ENCODE results near the gene IRX6. TPM values are rescaled to one million over a fixed set of nuclear protein-coding genes. Genes with fewer than 3 reads are reported as not detected.

IRX6 gene
- total RNA-seq, 1 donor from 2014 or later, result not detected

- Histone ChIP-seq H3K27me3 (peaks cover 90% of the 10 kb centered on the region), H3K9ac (no peak overlapping the region), H4K20me1 (ENCODE audit: low read depth) (no peaks in the 10 kb centered on the region), H3K27ac (no peak overlapping the region), H3K4me1 (peaks cover 7% of the 10 kb centered on the region), H3K4me2 (no peak overlapping the region), H3K4me3 (no peak overlapping the region), H3K9me3 (ENCODE audit: low read depth) (no peaks in the 10 kb centered on the region), H3F3A (ENCODE audit: low read depth) (peaks cover 10% of the 10 kb centered on the region), H2AFZ (replicated peaks) (no peak overlapping the region), H3K79me2 (ENCODE audit: low read depth) (no peaks in the 10 kb centered on the region), H3K36me3 (no peaks in the 10 kb centered on the region)
- TF ChIP-seq EZH2 (IDR thresholded peaks at IDR 0.05) (no peak), EZH2phosphoT487 (IDR thresholded peaks at IDR 0.05) (no peak), CTCF (IDR thresholded peaks at IDR 0.05) (no peak)
- H3K27me3 Mint-ChIP-seq (ENCODE audit: insufficient read depth, low read depth), result peaks cover 49% of the 10 kb centered on the region
- H3K4me1 Mint-ChIP-seq, result peaks cover 21% of the 10 kb centered on the region
- no peak for DNase-seq (ENCODE audit: low spot score)
- no peak overlapping the region for H3K4me3 Mint-ChIP-seq
- H3K36me3 Mint-ChIP-seq, result no peaks in the 10 kb centered on the region
- H3K27ac Mint-ChIP-seq, result no peak overlapping the region
- peaks cover 7% of the 10 kb centered on the region for H3K9me3 Mint-ChIP-seq
These were observed 9.7 kb downstream of the IRX6 start for GRCh38 chr16:55333684-55334083.

- DNase-seq (ENCODE audit: low spot score), result no peak
- no peaks in the 10 kb centered on the region for H3K36me3 ChIP-seq
- H3K27ac ChIP-seq, result no peak overlapping the region
- no peaks in the 10 kb centered on the region for H3K9me3 ChIP-seq (ENCODE audit: low read depth)
- TF ChIP-seq EZH2 (IDR thresholded peaks at IDR 0.05) (no peak), CTCF (IDR thresholded peaks at IDR 0.05) (no peak), EZH2phosphoT487 (IDR thresholded peaks at IDR 0.05) (no peak)
- Mint-ChIP-seq H3K27ac (no peak overlapping the region), H3K27me3 (ENCODE audit: insufficient read depth, low read depth) (peaks cover 10% of the 10 kb centered on the region), H3K4me1 (no peaks in the 10 kb centered on the region), H3K9me3 (no peaks in the 10 kb centered on the region), H3K4me3 (no peak overlapping the region), H3K36me3 (no peaks in the 10 kb centered on the region)
- no peak overlapping the region for H3K4me3 ChIP-seq
- H3K4me1 ChIP-seq, result no peaks in the 10 kb centered on the region
- H3K27me3 ChIP-seq, result peaks cover 78% of the 10 kb centered on the region
- no peak overlapping the region for H3K9ac ChIP-seq
- no peaks in the 10 kb centered on the region for H4K20me1 ChIP-seq (ENCODE audit: low read depth)
- H3K4me2 ChIP-seq, result no peak overlapping the region
- no peaks in the 10 kb centered on the region for H3F3A ChIP-seq (ENCODE audit: low read depth)
- H2AFZ ChIP-seq (replicated peaks), result no peak overlapping the region
- no peaks in the 10 kb centered on the region for H3K79me2 ChIP-seq (ENCODE audit: low read depth)
These were observed 14.6 kb downstream of the IRX6 start for GRCh38 chr16:55338646-55339045.

- Histone ChIP-seq H3K79me2 (ENCODE audit: low read depth) (no peaks in the 10 kb centered on the region), H3K4me2 (no peak overlapping the region), H3K4me3 (no peak overlapping the region), H3K9ac (no peak overlapping the region), H3K27me3 (peaks cover 64% of the 10 kb centered on the region), H3F3A (ENCODE audit: low read depth) (no peaks in the 10 kb centered on the region), H3K27ac (no peak overlapping the region), H3K4me1 (no peaks in the 10 kb centered on the region), H3K36me3 (no peaks in the 10 kb centered on the region), H4K20me1 (ENCODE audit: low read depth) (no peaks in the 10 kb centered on the region), H3K9me3 (ENCODE audit: low read depth) (no peaks in the 10 kb centered on the region), H2AFZ (replicated peaks) (no peak overlapping the region)
- Mint-ChIP-seq H3K36me3 (no peaks in the 10 kb centered on the region), H3K9me3 (no peaks in the 10 kb centered on the region), H3K4me1 (no peaks in the 10 kb centered on the region), H3K4me3 (no peak overlapping the region), H3K27me3 (ENCODE audit: insufficient read depth, low read depth) (peaks cover 4% of the 10 kb centered on the region), H3K27ac (no peak overlapping the region)
- no peak for DNase-seq (ENCODE audit: low spot score)
- TF ChIP-seq EZH2phosphoT487 (IDR thresholded peaks at IDR 0.05), result no peak
- no peak for TF ChIP-seq EZH2 (IDR thresholded peaks at IDR 0.05)
- no peak for TF ChIP-seq CTCF (IDR thresholded peaks at IDR 0.05)
These were observed 16.4 kb downstream of the IRX6 start for GRCh38 chr16:55340445-55340844.
